ENCODE results near the gene HNRNPLL. TPM values are rescaled to one million over a fixed set of nuclear protein-coding genes. Genes with fewer than 3 reads are reported as not detected.
"Not testable (repeated sequence)": the region's sequence is repeated elsewhere in the genome, so short reads cannot be mapped to it uniquely, and the experiment has no call there.

Gene HNRNPLL
- total RNA-seq, 1 donor from 2014 or later, result 48.0 TPM

DNA sequence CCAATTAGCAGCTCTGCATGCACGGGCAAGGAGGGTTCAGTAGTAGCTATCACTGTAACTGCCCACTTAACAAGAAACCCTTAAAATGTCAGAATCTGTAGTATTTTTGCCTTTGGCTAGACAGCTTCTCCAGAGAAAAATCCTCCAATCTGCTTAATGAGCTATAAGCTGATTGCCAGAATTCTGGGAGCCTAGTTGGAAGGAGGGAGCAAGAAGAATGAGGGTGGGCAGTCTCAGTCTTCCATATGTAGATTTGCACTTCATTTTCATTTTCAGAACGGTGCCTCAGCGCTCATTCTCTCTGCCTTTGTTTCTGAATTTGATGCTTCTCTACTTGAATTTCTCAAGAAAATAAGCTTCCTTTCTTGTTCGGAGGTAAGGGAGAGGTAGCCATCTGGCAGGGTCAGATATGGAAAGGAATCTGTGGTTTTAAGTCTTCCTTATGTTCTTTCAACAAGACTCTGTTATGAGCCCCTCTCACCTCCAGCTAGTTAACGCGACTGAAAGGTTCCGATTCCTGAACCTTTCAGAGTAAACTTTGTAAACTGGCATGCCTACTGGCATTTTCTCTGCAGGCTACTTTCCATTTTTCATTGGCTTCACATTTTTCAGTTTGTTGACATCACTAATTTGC lies 53.5 kb downstream of the HNRNPLL start:
- peaks cover 0 to 6% (median 0%) of the 10 kb centered on the region in 3 donors for H3K36me3 ChIP-seq (ENCODE audit: control insufficient read depth in 3 of 3, insufficient read depth in 3 of 3, low read length in 3 of 3)
- no peaks in the 10 kb centered on the region for H3K27me3 ChIP-seq (ENCODE audit: control insufficient read depth in 3 of 3, insufficient read depth in 3 of 3, low read length in 3 of 3)
- H3K9ac ChIP-seq (ENCODE audit: low read depth in 1 of 3, low read length in 3 of 3), result no peak overlapping the region

GRCh38 chr2:38547791-38548190 lies 54.9 kb downstream of the HNRNPLL start:
- Histone ChIP-seq H3K9ac (ENCODE audit: low read depth in 1 of 3, low read length in 3 of 3) (no peak overlapping the region), H3K27me3 (ENCODE audit: control insufficient read depth in 3 of 3, insufficient read depth in 3 of 3, low read length in 3 of 3) (no peaks in the 10 kb centered on the region), H3K4me1 (ENCODE audit: control insufficient read depth in 3 of 3, insufficient read depth in 3 of 3, low read length in 3 of 3) (no peaks in the 10 kb centered on the region), H3K4me3 (ENCODE audit: low read length in 3 of 3) (no peak overlapping the region), H3K9me3 (ENCODE audit: control insufficient read depth in 3 of 3, low read length in 3 of 3) (no peaks in the 10 kb centered on the region), H3K27ac (ENCODE audit: low read depth, low read length) (no peak overlapping the region), H3K36me3 (ENCODE audit: control insufficient read depth in 3 of 3, insufficient read depth in 3 of 3, low read length in 3 of 3) (peaks cover 0 to 6% (median 0%) of the 10 kb centered on the region in 3 donors)

More for the DNA sequence above, 53.5 kb downstream of the HNRNPLL start:
- H3K27ac ChIP-seq (ENCODE audit: low read depth, low read length), result no peak overlapping the region
- H3K4me1 ChIP-seq (ENCODE audit: control insufficient read depth in 3 of 3, insufficient read depth in 3 of 3, low read length in 3 of 3), result no peaks in the 10 kb centered on the region
- H3K9me3 ChIP-seq (ENCODE audit: control insufficient read depth in 3 of 3, low read length in 3 of 3), result no peaks in the 10 kb centered on the region
- no peak overlapping the region for H3K4me3 ChIP-seq (ENCODE audit: low read length in 3 of 3)

DNA sequence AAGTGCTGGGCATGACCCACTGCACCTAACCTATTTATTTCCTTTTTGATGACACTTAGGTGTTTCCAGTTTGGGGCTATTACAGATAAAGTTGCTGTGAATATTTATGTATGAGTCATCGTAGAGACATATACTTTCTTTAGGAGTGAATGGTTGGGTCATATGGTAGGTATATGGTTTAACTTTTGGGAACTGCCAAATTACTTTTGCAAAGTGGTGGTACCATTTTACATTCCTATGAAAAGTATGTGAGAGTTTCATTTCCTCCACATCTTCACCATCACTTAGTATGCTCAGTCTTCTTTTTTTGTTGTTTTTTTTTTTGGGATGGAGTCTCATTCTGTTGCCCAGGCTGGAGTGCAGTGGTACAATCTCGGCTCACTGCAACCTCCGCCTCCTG lies 56.1 kb downstream of the HNRNPLL start:
- H3K9ac ChIP-seq (ENCODE audit: low read depth in 1 of 3, low read length in 3 of 3), result no peak overlapping the region
- H3K27me3 ChIP-seq (ENCODE audit: control insufficient read depth in 3 of 3, insufficient read depth in 3 of 3, low read length in 3 of 3), result no peaks in the 10 kb centered on the region
- H3K4me3 ChIP-seq (ENCODE audit: low read length in 3 of 3), result no peak overlapping the region
- no peak overlapping the region for H3K27ac ChIP-seq (ENCODE audit: low read depth, low read length)
- H3K9me3 ChIP-seq (ENCODE audit: control insufficient read depth in 3 of 3, low read length in 3 of 3), result no peaks in the 10 kb centered on the region
- no peaks in the 10 kb centered on the region for H3K36me3 ChIP-seq (ENCODE audit: control insufficient read depth in 3 of 3, insufficient read depth in 3 of 3, low read length in 3 of 3)
- no peaks in the 10 kb centered on the region for H3K4me1 ChIP-seq (ENCODE audit: control insufficient read depth in 3 of 3, insufficient read depth in 3 of 3, low read length in 3 of 3)

DNA sequence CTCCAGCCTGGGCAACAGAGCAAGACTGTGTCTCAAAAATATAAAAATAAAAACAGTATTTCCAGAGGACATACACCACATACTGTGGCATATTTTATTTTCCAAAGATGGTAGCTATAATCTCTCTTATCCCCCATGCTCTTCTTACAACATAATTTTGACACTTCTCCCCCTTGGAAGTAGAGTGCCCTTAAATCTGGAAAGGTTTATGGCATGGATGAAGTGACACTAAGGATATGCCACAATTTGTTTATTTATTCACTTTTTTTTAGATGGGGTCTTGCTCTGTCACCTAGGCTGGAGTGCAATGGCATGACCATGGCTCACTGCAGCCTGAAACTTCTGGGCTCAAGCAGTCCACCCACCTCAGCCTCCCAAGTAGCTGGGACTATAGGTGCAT lies 56.7 kb downstream of the HNRNPLL start:
- H3K4me3 ChIP-seq (ENCODE audit: low read length in 3 of 3), result no peak overlapping the region
- no peaks in the 10 kb centered on the region for H3K27me3 ChIP-seq (ENCODE audit: control insufficient read depth in 3 of 3, insufficient read depth in 3 of 3, low read length in 3 of 3)
- no peaks in the 10 kb centered on the region for H3K36me3 ChIP-seq (ENCODE audit: control insufficient read depth in 3 of 3, insufficient read depth in 3 of 3, low read length in 3 of 3)
- no peak overlapping the region for H3K9ac ChIP-seq (ENCODE audit: low read depth in 1 of 3, low read length in 3 of 3)
- no peak overlapping the region for H3K27ac ChIP-seq (ENCODE audit: low read depth, low read length)
- no peaks in the 10 kb centered on the region for H3K9me3 ChIP-seq (ENCODE audit: control insufficient read depth in 3 of 3, low read length in 3 of 3)
- H3K4me1 ChIP-seq (ENCODE audit: control insufficient read depth in 3 of 3, insufficient read depth in 3 of 3, low read length in 3 of 3), result no peaks in the 10 kb centered on the region

DNA sequence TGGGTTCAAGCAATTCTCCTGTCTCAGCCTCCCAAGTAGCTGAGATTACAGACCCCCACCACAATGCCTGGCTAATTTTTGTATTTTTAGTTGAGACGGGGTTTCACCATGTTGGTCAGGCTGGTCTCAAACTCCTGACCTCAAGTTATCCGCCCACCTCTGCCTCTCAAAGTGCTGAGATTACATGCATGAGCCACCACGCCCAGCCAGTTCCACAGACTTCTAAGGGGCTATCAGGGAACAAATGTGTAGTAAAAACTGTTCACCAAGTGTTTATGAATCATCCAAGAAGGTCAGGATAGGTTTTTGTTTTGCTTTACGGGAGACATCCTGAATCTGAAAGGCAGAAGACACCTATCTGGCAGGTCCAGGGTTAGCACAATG lies 60.5 kb downstream of the HNRNPLL start:
- not testable (repeated sequence) for H3K27me3 ChIP-seq (ENCODE audit: control insufficient read depth in 3 of 3, insufficient read depth in 3 of 3, low read length in 3 of 3); H3K9ac ChIP-seq (ENCODE audit: low read depth in 1 of 3, low read length in 3 of 3); H3K27ac ChIP-seq (ENCODE audit: low read depth, low read length); H3K9me3 ChIP-seq (ENCODE audit: control insufficient read depth in 3 of 3, low read length in 3 of 3); H3K4me3 ChIP-seq (ENCODE audit: low read length in 3 of 3); H3K4me1 ChIP-seq (ENCODE audit: control insufficient read depth in 3 of 3, insufficient read depth in 3 of 3, low read length in 3 of 3); H3K36me3 ChIP-seq (ENCODE audit: control insufficient read depth in 3 of 3, insufficient read depth in 3 of 3, low read length in 3 of 3)

DNA sequence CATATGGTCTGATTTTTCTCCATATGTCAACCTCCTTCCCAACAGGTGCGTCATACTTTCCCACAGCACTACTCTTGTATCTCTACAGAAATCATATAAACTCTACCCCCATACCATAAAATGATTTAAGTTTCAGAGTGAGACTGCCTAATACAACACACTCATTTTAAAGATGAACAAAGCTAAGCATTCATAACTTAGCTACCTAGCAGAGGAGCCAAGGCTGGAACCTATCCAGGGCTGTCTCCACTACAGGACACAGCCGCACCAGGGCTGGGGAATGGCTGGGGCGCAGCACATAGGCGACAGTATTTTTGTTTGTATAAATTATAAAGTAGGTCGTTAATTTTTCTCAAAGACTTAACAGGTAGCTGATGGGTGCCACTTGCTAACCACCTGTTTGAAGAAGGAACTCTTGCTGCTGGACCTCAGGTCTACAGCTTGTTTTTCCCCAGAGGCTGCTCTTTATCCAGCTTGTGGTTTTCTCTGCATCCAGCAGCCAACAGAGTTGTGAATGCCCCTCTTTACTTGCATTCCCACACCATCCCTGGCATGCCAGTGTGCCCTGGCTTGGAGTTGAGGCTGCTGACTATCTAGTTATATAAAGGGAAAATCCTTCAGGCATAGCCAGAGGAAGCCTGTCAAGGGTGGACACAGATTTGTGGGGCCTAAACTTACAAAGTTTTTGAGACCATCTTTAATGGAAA lies 62.0 kb downstream of the HNRNPLL start:
- Histone ChIP-seq H3K36me3 (ENCODE audit: control insufficient read depth in 3 of 3, insufficient read depth in 3 of 3, low read length in 3 of 3) (no peaks in the 10 kb centered on the region), H3K27ac (ENCODE audit: low read depth, low read length) (no peak overlapping the region), H3K9ac (ENCODE audit: low read depth in 1 of 3, low read length in 3 of 3) (no peak overlapping the region), H3K27me3 (ENCODE audit: control insufficient read depth in 3 of 3, insufficient read depth in 3 of 3, low read length in 3 of 3) (no peaks in the 10 kb centered on the region), H3K4me3 (ENCODE audit: low read length in 3 of 3) (no peak overlapping the region), H3K4me1 (ENCODE audit: control insufficient read depth in 3 of 3, insufficient read depth in 3 of 3, low read length in 3 of 3) (peaks cover 0 to 3% (median 3%) of the 10 kb centered on the region in 3 donors), H3K9me3 (ENCODE audit: control insufficient read depth in 3 of 3, low read length in 3 of 3) (no peaks in the 10 kb centered on the region)

- H3K4me3 ChIP-seq (ENCODE audit: low read length in 3 of 3), result no peak overlapping the region
- no peak overlapping the region for H3K9ac ChIP-seq (ENCODE audit: low read depth in 1 of 3, low read length in 3 of 3)
- no peaks in the 10 kb centered on the region for H3K27me3 ChIP-seq (ENCODE audit: control insufficient read depth in 3 of 3, insufficient read depth in 3 of 3, low read length in 3 of 3)
Measured at GRCh38 chr2:38539086-38539485, 63.6 kb downstream of the HNRNPLL start.

DNA sequence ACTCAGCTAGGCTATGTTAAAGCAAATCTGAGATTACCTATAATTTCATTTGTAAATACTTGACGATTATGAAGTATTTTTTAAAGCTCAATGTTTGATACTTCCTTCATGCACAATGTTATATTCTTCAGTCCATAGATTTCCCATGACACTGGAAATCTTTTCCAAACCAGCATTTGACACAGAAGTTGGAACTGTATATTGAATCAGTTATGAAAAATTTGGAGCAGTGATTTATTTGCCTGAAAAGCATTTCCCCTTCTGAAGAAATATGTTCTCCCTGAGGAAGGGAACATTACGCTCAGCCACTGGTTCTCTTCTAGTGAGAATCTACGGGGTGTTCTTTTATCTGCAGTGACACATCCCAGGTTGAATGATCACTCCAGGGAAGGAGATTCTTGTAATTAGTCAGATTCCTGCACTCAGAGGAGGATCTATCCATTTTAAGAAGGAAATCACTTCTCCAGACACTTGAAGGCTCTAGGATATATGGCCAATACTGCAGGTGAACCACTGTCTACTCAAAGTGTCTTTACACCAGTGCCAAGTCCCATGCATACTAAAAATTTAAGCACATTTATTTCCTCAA lies 64.7 kb downstream of the HNRNPLL start:
- no peaks in the 10 kb centered on the region for H3K36me3 ChIP-seq (ENCODE audit: control insufficient read depth in 3 of 3, insufficient read depth in 3 of 3, low read length in 3 of 3)
- no peak overlapping the region for H3K4me3 ChIP-seq (ENCODE audit: low read length in 3 of 3)
- no peaks in the 10 kb centered on the region for H3K27me3 ChIP-seq (ENCODE audit: control insufficient read depth in 3 of 3, insufficient read depth in 3 of 3, low read length in 3 of 3)
- H3K9ac ChIP-seq (ENCODE audit: low read depth in 1 of 3, low read length in 3 of 3), result no peak overlapping the region
- H3K4me1 ChIP-seq (ENCODE audit: control insufficient read depth in 3 of 3, insufficient read depth in 3 of 3, low read length in 3 of 3), result peaks cover 2 to 15% (median 8%) of the 10 kb centered on the region in 3 donors
- no peak overlapping the region for H3K27ac ChIP-seq (ENCODE audit: low read depth, low read length)
- H3K9me3 ChIP-seq (ENCODE audit: control insufficient read depth in 3 of 3, low read length in 3 of 3), result no peaks in the 10 kb centered on the region

More at GRCh38 chr2:38539086-38539485, 63.6 kb downstream of the HNRNPLL start:
- Histone ChIP-seq H3K9me3 (ENCODE audit: control insufficient read depth in 3 of 3, low read length in 3 of 3) (no peaks in the 10 kb centered on the region), H3K36me3 (ENCODE audit: control insufficient read depth in 3 of 3, insufficient read depth in 3 of 3, low read length in 3 of 3) (no peaks in the 10 kb centered on the region), H3K4me1 (ENCODE audit: control insufficient read depth in 3 of 3, insufficient read depth in 3 of 3, low read length in 3 of 3) (peaks cover 0 to 13% (median 8%) of the 10 kb centered on the region in 3 donors), H3K27ac (ENCODE audit: low read depth, low read length) (no peak overlapping the region)

GRCh38 chr2:38537296-38537695 lies 65.4 kb downstream of the HNRNPLL start:
- H3K9ac ChIP-seq (ENCODE audit: low read depth in 1 of 3, low read length in 3 of 3); H3K9me3 ChIP-seq (ENCODE audit: control insufficient read depth in 3 of 3, low read length in 3 of 3); H3K36me3 ChIP-seq (ENCODE audit: control insufficient read depth in 3 of 3, insufficient read depth in 3 of 3, low read length in 3 of 3); H3K27ac ChIP-seq (ENCODE audit: low read depth, low read length); H3K4me3 ChIP-seq (ENCODE audit: low read length in 3 of 3); H3K27me3 ChIP-seq (ENCODE audit: control insufficient read depth in 3 of 3, insufficient read depth in 3 of 3, low read length in 3 of 3): not testable (repeated sequence)
- H3K4me1 ChIP-seq (ENCODE audit: control insufficient read depth in 3 of 3, insufficient read depth in 3 of 3, low read length in 3 of 3), result peaks cover 2 to 16% (median 8%) of the 10 kb centered on the region in 3 donors

All from skeletal muscle tissue (tissue), 4 donors.